Stimulated activated CD4-positive, alpha-beta T cell treated with anti-CD3 and anti-CD28 coated beads, Interleukin-15, amount 100 ng/mL, for 24 hours (primary cell): ENCODE measurements around the gene SHC4.
"Not testable (repeated sequence)": the region's sequence is repeated elsewhere in the genome, so short reads cannot be mapped to it uniquely, and the experiment has no call there.

ENCODE experiments used
- DNase-seq: peaks from one replicate; pipeline ENCODE4 v3.0.0-alpha.2; 2020

The SHC4 gene

DNA sequence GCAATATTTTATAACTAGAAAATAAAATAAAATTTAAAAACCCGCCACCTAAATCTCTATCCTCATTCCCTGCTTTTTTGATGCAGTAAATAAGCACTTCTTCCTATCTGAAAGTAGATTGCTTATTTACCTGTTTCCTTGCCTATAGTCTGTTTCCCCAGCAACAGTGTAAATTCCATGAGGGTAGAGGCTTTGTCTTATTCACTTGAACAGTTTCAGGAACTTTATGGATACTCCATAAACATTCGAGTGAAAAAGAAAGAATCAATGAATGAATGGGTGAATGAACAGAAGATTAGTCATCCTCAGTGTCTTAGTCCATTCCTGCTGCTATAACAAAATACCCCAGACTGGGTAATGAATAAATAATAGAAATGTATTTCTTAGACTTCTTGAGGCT lies 41.7 kb downstream of the SHC4 start:
- no peak for DNase-seq

DNA sequence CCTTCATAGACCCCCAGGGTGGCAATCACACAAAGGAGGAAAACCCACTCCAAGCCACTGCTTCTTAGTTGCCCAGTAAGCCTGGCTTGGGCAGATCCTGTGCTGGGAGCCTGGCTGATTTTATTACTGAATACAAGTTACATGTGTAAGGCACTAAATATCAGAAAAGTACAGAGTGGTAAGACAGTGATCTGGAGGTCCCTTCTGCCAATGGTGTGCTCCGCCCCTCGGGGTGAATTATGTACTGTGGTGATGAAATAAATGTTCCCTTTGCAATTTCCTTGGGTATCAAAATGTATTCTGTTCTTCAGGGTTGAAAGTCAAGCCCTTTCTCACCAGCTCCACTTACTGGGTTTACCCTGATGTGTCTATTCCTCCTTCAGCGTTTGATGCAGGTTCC lies 47.0 kb downstream of the SHC4 start:
- DNase-seq, result no peak

DNA sequence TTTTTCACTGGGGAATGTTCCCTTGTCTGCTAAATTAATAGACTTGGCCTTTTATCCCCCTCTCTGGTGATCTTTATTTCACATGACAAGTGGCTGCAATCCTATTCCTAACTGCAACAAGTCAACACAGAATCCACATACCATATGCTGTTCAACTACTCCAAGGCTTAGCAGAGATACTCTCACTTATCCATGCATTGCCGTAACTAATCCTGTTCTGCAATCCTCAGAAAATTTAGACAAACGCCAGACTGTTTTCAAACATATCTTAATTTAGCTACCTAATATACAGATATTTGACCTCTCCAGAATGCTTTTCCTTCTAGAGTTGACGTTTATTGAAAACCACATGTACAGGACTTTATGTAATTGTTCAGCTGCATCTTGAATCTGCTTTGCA lies 47.9 kb downstream of the SHC4 start:
- no peak for DNase-seq

DNA sequence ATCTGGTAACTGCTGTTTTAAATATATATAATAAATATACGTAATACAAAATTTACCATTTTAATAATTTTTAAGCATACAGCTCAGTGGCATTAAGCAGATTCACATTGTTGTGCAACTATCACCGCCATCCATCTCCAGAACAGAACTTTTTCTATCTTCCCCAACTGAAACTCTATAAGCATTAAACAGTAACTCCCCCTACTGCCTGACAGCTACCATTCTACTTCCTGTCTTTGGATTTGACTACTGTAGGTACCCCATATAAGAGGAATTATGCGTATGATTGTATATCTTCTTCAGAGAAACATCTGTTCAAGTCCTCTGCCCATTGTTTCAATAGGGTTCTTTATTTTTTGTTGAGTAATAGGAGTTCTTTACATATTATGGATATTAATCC lies 49.0 kb downstream of the SHC4 start:
- DNase-seq, result no peak

DNA sequence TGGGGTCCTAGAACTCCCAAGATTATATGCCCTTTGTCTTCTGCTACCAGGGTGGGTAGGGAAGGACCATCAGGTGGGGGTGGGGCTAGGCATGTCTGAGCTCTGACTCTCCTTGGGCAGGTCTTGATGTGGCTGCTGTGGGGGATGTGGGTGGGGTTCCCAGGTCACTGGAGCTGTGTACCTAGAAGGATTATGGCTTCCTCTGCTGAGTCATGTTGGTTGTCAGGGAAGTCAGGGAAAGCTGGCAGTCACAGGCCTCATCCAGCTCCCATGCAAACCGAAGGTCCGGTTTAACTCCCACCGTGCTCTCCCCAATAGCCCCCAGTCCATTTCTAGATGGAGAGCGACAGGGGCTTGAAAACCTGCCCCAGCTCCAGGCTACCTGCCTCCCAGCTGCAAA lies 50.6 kb downstream of the SHC4 start:
- DNase-seq, result no peak

DNA sequence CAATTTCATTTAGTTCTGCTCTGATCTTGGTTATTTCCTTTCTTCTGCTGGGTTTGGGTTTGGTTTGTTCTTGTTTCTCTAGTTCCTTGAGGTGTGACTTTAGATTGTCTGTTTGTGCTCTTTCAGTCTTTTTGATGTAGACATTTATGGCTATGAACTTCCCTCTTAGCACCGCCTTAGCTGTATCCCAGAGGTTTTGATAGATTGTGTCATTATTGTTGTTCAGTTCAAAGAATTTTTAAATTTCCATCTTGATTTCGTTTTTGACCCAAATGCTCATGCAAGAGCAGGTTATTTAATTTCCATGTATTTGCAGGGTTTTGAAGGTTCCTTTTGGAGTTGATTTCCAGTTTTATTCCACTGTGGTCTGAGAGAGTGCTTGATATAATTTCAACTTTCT lies 53.2 kb downstream of the SHC4 start:
- not testable (repeated sequence) for DNase-seq

DNA sequence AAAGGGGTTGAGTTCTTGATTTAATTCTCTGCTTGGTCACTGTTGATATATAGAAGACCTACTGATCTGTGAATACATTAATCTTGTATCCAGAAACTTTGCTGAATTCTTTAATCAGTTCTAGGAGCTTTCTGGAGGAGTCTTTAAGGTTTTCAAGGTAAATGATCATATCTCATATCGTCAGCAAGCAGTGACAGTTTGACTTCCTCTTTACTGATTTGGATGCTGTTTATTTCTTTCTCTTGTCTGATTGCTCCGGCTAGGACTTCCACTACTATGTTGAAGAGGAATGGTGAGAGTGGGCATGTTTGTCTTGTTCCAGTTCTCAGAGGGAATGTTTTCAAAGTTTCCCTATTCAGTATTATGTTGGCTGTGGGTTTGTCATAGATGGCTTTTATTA lies 54.4 kb downstream of the SHC4 start:
- not testable (repeated sequence) for DNase-seq

DNA sequence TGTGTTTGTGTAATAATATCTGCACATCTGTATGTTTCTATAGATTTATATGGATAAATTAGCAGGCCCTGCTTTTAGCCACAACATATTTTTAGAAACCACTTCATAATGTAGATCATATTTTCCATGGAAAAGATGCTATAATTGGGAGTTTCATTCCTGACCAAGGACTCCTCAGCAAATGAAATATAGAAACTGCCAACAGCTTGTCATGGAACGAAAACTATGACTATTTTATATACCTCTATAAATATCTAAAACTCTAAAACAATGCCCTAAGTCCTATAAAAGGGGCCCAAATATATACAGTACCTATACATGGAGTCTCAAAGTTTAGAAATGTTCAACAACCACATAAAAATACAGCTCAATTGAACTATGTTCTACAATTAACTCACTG lies 57.9 kb downstream of the SHC4 start:
- no peak for DNase-seq

DNA sequence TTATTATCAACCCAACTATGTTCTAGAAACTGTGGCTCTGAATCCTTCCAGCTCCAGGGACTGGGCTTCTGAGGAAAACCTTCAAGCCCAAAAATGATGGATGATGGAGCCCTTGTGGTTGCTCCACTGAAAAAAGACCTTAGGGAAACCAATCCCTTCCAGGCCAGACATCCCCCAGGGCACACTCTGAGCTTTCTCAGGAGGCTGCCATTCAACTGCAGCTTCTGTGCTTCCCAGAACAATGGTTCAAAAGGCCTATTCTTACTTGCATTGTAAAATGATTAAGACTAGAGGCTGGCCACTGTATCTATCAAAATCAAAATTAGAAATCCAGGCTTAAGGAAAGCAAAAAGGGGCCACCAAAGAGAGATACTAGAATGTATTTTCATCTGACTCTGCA lies 58.5 kb downstream of the SHC4 start:
- no peak for DNase-seq

DNA sequence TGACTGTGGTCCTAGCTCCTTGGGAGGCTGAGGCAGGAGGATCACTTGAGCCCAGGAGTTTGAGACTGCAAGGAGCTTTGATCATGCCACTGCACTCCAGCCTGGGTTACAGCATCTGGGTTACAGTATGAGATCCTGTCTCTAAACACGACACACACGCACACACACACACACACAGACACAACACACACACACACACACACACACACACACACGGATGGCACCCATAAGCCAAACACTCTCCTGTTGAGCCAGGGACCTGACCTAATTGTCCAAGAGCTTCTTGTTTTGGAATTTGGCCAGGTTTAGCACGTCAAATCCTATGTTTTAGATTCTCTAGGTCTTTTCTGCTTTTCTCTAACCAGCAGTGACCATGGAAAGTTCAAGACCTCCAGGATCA lies 59.0 kb downstream of the SHC4 start:
- no peak for DNase-seq

DNA sequence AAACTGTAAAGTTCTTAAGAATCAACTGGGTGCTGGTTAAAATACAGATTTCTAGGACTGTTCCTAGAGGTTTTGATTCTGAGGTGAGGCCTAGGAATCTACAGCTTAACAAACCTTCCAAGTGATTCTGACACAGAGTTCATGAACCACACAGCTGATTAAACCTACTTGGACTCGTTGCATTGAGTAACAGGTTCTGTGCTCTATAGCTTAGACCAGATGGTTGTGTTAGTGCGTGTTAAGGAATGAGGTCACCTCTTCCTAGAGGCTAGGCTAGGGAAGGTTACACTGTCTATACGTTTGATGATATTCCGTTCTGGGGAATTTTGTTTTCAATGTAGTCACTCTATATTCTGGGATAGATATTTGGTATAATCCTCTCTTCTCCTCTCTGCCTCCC lies 63.9 kb downstream of the SHC4 start:
- no peak for DNase-seq

DNA sequence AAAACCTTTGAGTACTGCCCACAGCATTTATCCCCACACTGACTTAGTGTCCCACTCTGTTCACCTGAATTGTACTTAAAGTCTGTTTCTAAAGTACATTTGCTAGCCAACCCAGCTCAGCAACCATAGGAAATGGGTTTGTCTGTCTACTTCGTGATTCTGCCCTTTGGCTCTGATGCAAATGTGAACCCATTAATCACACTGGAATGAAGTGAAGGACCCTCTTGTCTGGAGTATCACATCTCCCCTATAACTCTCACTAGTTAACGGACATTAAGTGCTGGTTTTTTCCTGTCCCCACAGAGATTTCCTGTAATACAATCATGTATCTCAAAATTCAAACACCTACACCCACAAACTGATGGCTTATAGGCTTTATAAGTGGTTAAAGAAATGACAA lies 65.3 kb downstream of the SHC4 start:
- no peak for DNase-seq

DNA sequence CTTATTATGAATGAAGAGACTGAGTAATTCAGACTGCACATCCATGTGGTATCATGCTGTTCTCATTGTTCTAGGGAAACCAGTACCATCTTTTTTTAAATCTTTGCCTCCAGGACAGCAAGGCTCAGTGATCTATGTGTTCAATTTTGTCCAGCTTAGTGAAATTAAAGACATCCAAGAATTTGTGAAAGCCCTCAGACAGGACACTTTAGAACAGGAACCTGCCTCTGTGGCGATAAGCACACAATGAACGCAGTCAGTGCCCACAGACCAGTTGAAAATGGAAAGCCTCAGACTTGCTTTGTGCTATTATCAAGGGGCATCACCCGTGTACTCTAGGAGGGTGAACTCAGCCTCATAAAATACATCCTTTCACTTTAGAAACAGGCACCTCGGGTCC lies 65.7 kb downstream of the SHC4 start:
- DNase-seq, result no peak

DNA sequence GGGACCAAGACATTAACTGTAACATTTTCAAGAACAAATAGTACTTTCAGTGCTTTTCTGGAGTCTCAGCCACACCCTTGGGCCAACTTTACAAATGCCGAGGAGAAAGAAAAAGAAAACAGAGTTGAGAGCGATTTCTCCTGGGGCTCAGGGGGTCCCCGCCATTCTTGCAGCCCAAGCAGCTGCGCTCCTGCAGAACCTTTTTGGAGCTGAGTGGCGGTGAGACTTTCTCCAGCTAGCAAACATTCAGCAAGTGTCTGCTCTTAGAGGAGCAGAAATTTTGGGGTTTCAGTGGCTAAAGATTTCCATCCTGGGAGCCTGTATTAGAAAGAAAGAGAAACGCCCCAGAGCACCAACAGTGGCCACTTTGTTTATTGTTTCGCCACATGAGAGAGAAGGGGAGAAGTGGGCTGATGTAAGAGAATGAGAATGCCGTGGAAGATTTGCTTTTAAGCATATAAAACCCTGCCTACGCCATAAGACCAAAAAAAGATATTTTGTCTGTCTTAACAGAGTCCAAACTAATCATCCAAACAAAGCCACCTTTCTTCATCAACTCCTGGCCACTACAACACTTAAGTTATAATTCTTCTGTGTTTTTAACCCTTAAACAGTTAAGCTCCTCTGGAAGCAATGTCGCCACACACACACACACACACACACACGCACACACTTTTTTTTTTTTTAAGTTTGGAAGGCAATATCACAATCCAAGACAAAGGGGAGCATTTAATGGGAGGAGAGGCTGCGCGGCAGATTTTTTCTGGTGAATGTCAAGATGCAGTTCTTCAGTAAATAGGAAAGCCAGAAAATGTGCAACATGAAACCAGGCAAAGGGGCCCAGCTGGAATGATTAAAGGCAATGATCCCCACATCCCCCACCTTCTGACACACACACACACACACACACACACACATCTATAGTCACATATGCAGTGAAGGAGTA lies 66.6 kb downstream of the SHC4 start:
- no peak for DNase-seq

DNA sequence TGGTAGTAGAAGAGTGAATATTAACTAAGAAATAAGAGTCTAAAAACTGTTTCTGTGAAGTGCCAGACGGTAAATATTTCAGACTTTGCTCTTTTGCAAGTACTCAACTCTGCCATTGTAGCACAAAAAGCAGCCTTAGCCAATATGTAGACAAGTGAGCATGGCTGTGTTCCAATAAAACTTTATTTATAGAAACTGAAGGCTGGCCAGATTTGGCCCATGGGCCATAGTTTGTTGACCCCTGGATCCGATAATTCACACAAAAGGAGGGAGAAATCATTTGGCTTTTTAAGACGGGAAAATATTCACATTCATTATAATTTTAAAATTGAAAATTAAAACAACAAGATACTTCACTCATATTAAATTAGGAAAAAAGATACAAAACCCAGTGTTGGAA lies 70.4 kb downstream of the SHC4 start:
- no peak for DNase-seq

DNA sequence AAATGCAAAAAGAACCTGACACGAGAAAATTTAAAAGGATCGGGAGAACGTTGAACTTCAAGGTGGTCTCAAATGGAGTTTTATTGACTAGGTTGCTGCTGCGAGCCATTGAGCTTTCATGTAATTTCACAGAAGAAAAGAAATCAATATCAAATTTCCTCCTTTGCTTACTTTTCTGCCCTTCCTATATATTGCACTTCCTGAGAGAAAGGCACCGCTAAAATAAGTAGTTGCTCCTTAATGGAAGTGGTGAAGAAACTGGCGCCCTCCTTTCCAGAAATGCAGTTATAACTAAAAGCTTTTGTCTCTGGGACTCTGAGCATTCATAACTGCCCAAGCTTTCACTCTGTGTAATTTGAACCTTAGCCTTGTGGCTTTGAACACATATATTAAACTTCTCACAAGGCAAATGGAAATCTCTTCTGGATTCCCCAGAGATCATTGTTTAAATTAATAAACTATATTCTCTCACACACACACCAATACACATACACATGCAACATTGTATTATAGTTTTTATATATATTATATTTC lies 72.4 kb downstream of the SHC4 start:
- DNase-seq, result no peak

DNA sequence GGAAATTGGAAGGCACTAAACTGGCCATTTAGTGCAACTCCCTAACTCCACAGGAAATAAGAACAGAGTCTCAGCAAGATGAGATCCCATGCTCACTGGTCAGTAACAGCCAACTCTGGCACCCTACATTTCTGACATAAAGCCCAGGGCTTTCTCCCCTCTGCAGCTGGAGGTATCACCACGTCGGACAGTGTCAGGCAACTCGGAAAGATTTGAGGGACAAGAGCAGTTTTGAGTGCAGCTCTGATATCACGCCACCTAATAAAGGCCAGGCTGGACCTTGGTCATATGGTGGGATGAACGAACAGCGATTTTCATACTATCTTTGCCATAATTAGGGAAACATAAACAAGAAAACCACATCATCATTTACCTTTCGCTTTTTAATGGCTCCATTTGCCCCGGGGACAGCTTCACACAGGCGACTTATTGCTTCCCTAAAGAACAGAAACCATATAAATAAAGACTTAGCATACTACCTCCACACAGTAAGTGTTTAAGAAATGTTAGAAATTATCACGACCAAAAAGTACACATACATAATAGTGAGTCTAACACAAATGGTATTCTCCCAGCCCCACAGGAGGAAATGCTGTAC lies 73.2 kb downstream of the SHC4 start:
- DNase-seq, result no peak

DNA sequence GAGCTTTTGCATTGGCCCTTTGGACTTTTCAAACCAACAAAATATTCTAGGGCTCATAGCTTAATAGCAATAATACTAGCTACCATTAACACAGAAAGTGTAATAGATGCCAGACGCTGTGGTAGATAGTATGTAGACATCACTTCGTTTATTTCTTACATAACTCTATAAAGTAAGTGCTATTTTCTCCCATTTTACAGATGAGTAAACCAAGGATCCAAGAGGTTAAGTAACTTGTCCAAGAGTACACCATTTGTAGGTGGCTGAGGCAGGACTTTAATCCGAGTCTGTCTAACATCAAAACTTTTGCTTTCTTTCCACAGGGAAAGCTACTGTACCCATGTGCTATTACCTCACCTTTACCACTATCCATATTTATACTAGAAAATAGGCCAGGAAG lies 73.8 kb downstream of the SHC4 start:
- no peak for DNase-seq

DNA sequence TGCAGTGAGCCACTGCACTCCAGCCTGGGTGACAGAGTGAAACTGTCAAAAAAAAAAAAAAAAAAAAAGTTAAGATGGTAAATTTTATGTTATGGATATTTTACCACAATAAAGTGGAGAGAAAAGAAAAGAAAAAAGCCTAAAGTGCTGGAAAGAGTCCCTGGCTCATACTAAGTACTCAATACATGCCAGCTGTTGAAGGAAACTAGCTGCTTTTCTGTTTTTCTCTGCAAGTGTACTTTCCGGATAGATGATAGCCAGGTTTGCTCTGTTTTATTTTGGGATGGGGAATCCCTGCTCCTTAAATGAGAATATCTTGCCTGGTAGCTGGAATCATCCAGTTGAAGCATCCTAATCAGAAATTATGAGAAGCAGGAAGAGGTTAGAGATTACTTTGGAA lies 74.9 kb downstream of the SHC4 start:
- no peak for DNase-seq

DNA sequence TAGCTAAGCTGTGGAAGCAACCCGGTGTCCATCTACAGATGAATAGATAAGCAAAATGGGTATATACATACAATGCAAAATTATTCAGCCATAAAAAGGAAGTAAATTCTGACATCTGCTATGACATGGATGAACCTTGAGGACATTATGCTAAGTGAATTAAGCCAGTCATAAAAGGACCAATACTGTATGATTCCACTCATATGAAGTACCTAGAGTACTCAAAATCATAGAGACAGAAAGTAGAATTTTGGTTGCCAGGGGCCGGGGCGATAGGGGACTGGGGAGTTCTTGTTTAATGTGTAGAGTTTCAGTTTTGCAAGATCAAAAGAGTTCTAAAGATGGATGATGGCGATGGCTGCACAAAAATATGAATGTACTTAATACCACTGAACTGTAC lies 75.5 kb downstream of the SHC4 start:
- peak; percentile 42 for DNase-seq

DNA sequence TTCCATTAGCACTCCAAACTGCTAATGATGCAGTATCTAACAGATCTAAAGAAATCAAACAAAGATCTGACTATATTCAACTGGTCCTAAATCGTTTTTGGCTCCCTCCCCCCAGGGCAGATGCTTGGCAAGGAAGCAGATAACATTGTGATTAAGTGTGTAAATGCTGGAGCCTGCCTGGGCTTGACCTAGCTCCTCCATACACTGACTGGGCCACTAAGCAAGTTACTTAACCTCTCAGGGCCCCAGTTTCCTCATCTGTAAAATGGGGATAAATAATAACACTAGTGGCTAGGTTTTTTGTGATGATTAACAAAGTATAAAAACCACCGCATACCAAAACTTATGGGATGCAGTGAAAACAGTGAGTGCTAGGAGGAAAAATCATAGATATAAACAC lies 76.6 kb downstream of the SHC4 start:
- DNase-seq, result no peak

DNA sequence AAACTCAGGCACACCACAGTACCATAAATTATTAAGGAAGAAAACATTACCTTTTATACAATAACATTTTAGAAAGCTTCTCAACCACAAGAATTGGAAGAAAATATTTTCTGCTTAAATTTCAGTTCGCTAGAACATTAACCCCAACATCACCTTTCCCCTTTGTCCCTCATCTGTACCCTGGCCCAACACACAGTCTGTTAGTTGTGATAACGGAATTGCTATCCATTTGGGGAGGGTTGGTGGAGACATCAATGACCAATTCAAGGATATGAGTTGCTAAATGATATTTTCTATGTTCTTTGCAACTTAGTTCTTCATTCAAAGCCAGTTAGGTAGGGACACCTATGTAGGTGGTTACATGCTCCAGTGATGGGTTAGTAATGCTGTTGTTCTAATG lies 80.0 kb downstream of the SHC4 start:
- no peak for DNase-seq

DNA sequence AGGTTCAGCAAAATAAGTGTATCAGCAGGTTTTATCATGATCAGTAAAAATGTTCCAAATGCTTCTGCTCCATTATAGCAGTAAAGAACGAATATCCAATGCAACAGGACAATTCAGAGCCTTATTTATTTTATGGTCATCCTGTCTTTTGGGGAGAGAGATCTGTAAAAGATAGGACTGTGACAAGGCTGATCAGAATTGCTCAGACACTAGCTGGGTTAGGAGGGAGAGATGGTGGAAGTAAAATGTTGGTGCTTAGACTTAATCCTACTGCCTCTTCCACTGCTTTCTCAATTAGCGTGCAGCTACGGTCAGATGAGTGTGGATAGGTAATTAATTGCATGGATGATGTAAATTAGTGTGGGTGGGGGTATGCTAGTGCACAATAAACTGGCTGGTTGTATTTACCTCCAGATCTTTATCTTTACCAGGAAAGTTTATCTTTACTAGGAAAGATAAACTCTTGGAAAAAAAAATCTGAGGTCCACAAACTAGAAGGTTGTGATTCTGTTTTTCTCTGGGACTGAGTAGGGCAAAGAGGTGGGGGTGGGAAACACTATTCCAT lies 83.6 kb downstream of the SHC4 start:
- DNase-seq, result no peak
